ENCODE results near the gene BMERB1.

DNA sequence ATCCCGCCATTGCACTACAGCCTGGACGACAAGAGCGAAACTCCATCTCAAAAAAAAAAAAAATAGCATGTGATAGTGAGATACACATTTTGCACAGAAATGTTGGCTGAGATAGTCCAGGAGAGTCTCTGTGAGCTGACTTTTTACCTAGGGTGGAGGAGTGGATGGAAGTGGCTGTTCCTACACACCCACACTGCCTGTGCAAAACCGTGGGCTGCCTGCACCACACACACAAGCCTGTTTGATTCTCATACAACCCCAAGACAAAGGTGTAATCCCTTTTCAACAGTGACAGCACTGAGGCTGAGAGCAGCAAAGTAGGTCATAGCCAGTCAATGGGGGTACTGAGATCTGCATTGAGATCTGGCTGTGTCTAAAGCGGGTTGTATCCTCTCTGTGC, 121.7 kb downstream of the BMERB1 start:
- TF ChIP-seq, protein P1, sequence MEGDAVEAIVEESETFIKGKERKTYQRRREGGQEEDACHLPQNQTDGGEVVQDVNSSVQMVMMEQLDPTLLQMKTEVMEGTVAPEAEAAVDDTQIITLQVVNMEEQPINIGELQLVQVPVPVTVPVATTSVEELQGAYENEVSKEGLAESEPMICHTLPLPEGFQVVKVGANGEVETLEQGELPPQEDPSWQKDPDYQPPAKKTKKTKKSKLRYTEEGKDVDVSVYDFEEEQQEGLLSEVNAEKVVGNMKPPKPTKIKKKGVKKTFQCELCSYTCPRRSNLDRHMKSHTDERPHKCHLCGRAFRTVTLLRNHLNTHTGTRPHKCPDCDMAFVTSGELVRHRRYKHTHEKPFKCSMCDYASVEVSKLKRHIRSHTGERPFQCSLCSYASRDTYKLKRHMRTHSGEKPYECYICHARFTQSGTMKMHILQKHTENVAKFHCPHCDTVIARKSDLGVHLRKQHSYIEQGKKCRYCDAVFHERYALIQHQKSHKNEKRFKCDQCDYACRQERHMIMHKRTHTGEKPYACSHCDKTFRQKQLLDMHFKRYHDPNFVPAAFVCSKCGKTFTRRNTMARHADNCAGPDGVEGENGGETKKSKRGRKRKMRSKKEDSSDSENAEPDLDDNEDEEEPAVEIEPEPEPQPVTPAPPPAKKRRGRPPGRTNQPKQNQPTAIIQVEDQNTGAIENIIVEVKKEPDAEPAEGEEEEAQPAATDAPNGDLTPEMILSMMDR (IDR thresholded peaks at IDR 0.05; ENCODE audit: poor library complexity) = no peak
- TF ChIP-seq EZH2phosphoT487 (IDR thresholded peaks at IDR 0.05; ENCODE audit: low read depth, severe bottlenecking, unreplicated experiment) = no peak
